Endodermal cell (in vitro differentiated cells): ENCODE data around the gene CCKAR. TPM values are rescaled to one million over a fixed set of nuclear protein-coding genes. Genes with fewer than 3 reads are reported as not detected.
A peak's percentile ranks its signal among the peaks of the same experiment; 100 is the strongest.

Experiments
- DNase-seq: peaks from one replicate; pipeline ENCODE4 v3.0.0-alpha.2; 2017
- H3K27ac ChIP-seq: 2 replicates; pipeline ENCODE4 v1.5.1; 2013; ENCODE audit warnings: mild to moderate bottlenecking, low read depth, low read length, moderate library complexity
- H3K27me3 ChIP-seq: 2 replicates; pipeline ENCODE4 v1.6.1; 2013; ENCODE audit warnings: mild to moderate bottlenecking, low read length, moderate library complexity; ENCODE audit not compliant: insufficient read depth, control insufficient read depth, poor library complexity, severe bottlenecking
- H3K36me3 ChIP-seq: 2 replicates; pipeline ENCODE4 v1.7.0; 2013; ENCODE audit warnings: mild to moderate bottlenecking, low read length, moderate library complexity; ENCODE audit not compliant: control insufficient read depth, insufficient read depth
- H3K4me1 ChIP-seq: one replicate; pipeline ENCODE4 v1.7.0; 2013; ENCODE audit warnings: low read length; ENCODE audit not compliant: control insufficient read depth, insufficient read depth
- H3K4me3 ChIP-seq: 2 replicates; pipeline ENCODE4 v1.5.1; 2013; ENCODE audit warnings: mild to moderate bottlenecking, low read length, moderate library complexity
- H3K9ac ChIP-seq: 2 replicates; pipeline ENCODE4 v1.6.1; 2013; ENCODE audit warnings: mild to moderate bottlenecking, low read length, moderate library complexity; ENCODE audit not compliant: poor library complexity, severe bottlenecking; ENCODE audit errors: extremely low read depth
- H3K9me3 ChIP-seq: 2 replicates; pipeline ENCODE4 v1.6.1; 2013; ENCODE audit warnings: mild to moderate bottlenecking, low read length, moderate library complexity; ENCODE audit not compliant: control insufficient read depth
- H3K27ac Mint-ChIP-seq: 2 replicates; pipeline ENCODE4 v1.8.0; 2020; ENCODE audit warnings: mixed read lengths
- H3K27me3 Mint-ChIP-seq: 2 replicates; pipeline ENCODE4 v1.8.0; 2021; ENCODE audit warnings: mild to moderate bottlenecking, mixed read lengths; ENCODE audit not compliant: insufficient read depth
- H3K36me3 Mint-ChIP-seq: 2 replicates; pipeline ENCODE4 v1.8.0; 2020; ENCODE audit warnings: low read depth, mixed read lengths
- H3K4me1 Mint-ChIP-seq: 2 replicates; pipeline ENCODE4 v1.8.0; 2020; ENCODE audit warnings: mixed read lengths
- H3K4me3 Mint-ChIP-seq: 2 replicates; pipeline ENCODE4 v1.8.0; 2020; ENCODE audit warnings: mild to moderate bottlenecking, moderate library complexity, mixed read lengths
- H3K9me3 Mint-ChIP-seq: 2 replicates; pipeline ENCODE4 v1.8.0; 2020; ENCODE audit warnings: mild to moderate bottlenecking, mixed read lengths
- WGBS, 2 experiments: methylation state at CpG; one replicate each; pipeline versions ENCODE4 v1.1.5 to v1.1.7; 2013; ENCODE audit warnings: missing lambda C conversion rate in 2 of 2, mixed read lengths in 1 of 2; ENCODE audit not compliant: insufficient coverage in 1 of 2, insufficient read length in 1 of 2; 5-methylcytosine and 5-hydroxymethylcytosine counted together
- total RNA-seq, 2 donors: library from RNA; stranded (reverse); fragmentation: NEBNext Ultra II Directional in 1 of 2; extraction: Animal tissue kit (Norgen Biotek cat#: 25700) in 1 of 2; gene quantifications; 2 replicates in 1 of 2; 3 replicates in 1 of 2; pipeline ENCODE4 v1.2.1, GENCODE V29; 2021
- TF ChIP-seq, protein P1 (sequence below): fragments of 200-600 bp; sonication (generic); conservative IDR thresholded peaks from 2 replicates; pipeline ENCODE4 v1.5.0; 2021; ENCODE audit warnings: antibody characterized with exemption, mild to moderate bottlenecking

Gene CCKAR
- total RNA-seq, 2 donors from 2014 or later: not detected

DNA sequence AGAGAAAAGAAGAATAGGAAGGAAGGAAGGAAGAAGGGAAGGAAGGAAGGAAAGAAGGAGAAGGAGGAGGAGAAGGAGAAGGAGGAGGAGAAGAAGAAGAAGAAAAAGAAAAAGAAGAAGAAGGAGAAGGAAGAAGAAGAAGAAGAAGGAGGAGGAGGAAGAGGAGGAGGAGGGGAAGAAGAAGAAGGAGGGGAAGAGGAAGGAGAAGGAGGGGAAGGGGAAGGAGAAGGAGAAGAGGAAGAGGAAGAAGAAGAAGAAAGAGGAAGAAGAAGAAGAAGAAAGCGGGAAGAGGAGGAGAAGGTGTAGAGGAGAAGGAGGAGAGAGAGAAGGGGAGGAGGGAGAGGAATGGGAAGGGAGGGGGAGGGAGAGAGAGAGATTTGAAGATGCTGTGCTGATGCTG is 22.6 kb downstream of the CCKAR start:
- DNase-seq: no peak
- TF ChIP-seq, protein P1, sequence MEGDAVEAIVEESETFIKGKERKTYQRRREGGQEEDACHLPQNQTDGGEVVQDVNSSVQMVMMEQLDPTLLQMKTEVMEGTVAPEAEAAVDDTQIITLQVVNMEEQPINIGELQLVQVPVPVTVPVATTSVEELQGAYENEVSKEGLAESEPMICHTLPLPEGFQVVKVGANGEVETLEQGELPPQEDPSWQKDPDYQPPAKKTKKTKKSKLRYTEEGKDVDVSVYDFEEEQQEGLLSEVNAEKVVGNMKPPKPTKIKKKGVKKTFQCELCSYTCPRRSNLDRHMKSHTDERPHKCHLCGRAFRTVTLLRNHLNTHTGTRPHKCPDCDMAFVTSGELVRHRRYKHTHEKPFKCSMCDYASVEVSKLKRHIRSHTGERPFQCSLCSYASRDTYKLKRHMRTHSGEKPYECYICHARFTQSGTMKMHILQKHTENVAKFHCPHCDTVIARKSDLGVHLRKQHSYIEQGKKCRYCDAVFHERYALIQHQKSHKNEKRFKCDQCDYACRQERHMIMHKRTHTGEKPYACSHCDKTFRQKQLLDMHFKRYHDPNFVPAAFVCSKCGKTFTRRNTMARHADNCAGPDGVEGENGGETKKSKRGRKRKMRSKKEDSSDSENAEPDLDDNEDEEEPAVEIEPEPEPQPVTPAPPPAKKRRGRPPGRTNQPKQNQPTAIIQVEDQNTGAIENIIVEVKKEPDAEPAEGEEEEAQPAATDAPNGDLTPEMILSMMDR: no peak
- Histone ChIP-seq H3K9me3 (no peaks in the 10 kb centered on the region), H3K9ac (no peak overlapping the region), H3K27me3 (peaks cover 7% of the 10 kb centered on the region), H3K4me3 (no peak overlapping the region), H3K4me1 (no peaks in the 10 kb centered on the region), H3K27ac (no peak overlapping the region), H3K36me3 (no peaks in the 10 kb centered on the region)
- Mint-ChIP-seq H3K4me1 (peaks cover 2% of the 10 kb centered on the region), H3K36me3 (no peaks in the 10 kb centered on the region), H3K4me3 (no peak overlapping the region), H3K27me3 (peaks cover 4% of the 10 kb centered on the region), H3K27ac (no peak overlapping the region), H3K9me3 (no peaks in the 10 kb centered on the region)
- 90 to 100% methylated on average over 1 of the region's 1 CpG for WGBS, 2 experiments

DNA sequence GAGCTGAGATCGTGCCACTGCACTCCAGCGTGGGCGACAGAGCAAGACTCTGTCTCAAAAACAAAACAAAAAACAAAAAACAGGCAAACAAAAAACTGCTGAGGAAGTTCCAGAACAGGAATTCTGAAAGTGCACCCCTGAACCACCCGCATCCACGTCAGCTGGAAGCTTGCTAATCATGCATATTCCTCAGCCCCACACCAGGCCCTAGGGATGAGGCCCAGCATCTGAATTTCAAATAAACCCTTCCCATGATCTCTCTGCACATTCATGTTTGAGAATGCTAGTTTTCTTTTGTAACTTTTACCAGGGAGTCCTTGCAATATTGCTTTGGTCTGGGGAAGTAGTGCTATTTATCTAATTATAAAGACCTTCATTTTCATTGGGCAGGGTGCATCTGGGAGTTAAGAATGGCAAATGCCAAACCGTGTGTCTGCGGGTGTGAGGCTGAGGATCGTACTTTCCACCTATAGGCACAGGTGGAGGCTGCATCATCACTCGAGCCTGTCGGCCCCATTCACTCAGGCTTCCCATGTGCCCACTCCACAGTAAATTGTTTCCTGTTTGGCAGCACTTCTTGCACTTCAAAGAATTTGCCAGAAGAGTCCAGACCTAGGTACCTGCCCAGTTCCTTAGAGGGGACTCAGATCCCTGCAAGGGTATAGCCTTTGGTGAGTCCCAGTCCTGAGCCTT is 23.6 kb downstream of the CCKAR start:
- Mint-ChIP-seq H3K27ac (no peak overlapping the region), H3K4me3 (no peak overlapping the region), H3K27me3 (peaks cover 4% of the 10 kb centered on the region), H3K9me3 (no peaks in the 10 kb centered on the region), H3K36me3 (no peaks in the 10 kb centered on the region), H3K4me1 (peaks cover 2% of the 10 kb centered on the region)
- Histone ChIP-seq H3K9ac (no peak overlapping the region), H3K27ac (no peak overlapping the region), H3K4me1 (no peaks in the 10 kb centered on the region), H3K9me3 (no peaks in the 10 kb centered on the region), H3K4me3 (no peak overlapping the region), H3K27me3 (peaks cover 10% of the 10 kb centered on the region), H3K36me3 (no peaks in the 10 kb centered on the region)
- TF ChIP-seq, protein P1: no peak
- 94% methylated on average over 10 of the region's 10 CpGs for WGBS, 2 experiments
- no peak for DNase-seq

DNA sequence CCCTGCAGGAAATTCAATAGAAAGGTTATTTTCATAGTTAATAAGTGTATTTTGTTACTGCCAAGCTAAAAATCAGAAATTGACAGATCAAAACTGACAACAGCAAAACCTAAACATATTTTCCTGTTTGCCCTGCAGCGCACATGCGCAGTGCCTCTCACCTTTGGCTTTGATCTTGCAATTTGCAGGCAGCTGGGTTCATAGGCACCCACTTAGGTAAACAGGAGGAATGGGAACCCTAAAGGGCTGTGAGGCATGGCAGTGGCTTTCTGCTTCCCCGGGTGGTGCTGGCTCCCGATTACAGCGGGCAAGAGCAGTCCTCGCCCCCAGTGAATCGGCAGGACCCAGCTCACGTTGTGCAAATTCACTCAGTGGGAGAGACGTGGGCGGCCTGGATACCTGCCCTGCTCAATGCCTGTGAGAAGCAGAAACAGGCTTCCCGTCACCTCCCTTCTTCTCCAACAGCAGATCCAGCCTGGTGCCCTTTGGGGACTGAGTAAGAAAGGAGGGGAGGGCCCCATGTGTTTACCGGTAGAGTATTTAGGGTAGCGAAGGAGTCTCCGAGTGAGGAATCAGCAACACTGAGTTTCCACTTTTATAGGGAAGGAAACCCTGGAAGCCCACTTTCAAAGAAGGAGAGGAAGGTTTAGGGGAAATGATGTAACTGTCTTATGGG is 25.7 kb downstream of the CCKAR start:
- WGBS, 2 experiments: 93 to 94% methylated on average over 6 to 14 of the region's 14 CpGs
- Mint-ChIP-seq H3K4me3 (no peak overlapping the region), H3K36me3 (no peaks in the 10 kb centered on the region), H3K27me3 (peaks cover 4% of the 10 kb centered on the region), H3K4me1 (no peaks in the 10 kb centered on the region), H3K9me3 (no peaks in the 10 kb centered on the region), H3K27ac (no peak overlapping the region)
- no peaks in the 10 kb centered on the region for H3K36me3 ChIP-seq
- H3K27ac ChIP-seq: no peak overlapping the region
- H3K9me3 ChIP-seq: no peaks in the 10 kb centered on the region
- H3K27me3 ChIP-seq: peaks cover 10% of the 10 kb centered on the region
- H3K4me3 ChIP-seq: no peak overlapping the region
- DNase-seq: peak; percentile 20
- no peaks in the 10 kb centered on the region for H3K4me1 ChIP-seq
- no peak overlapping the region for H3K9ac ChIP-seq
- TF ChIP-seq, protein P1: no peak
